NCI-H510A (cell line): ENCODE results near the gene NSD1.

ENCODE experiments used
- DNase-seq: peaks from one replicate; lab custom pipeline; 2025; lab: John Stamatoyannopoulos, UW

NSD1 gene

GRCh38 chr5:177308740-177309139, 175.2 kb downstream of the NSD1 start:
- no peak for DNase-seq

DNA sequence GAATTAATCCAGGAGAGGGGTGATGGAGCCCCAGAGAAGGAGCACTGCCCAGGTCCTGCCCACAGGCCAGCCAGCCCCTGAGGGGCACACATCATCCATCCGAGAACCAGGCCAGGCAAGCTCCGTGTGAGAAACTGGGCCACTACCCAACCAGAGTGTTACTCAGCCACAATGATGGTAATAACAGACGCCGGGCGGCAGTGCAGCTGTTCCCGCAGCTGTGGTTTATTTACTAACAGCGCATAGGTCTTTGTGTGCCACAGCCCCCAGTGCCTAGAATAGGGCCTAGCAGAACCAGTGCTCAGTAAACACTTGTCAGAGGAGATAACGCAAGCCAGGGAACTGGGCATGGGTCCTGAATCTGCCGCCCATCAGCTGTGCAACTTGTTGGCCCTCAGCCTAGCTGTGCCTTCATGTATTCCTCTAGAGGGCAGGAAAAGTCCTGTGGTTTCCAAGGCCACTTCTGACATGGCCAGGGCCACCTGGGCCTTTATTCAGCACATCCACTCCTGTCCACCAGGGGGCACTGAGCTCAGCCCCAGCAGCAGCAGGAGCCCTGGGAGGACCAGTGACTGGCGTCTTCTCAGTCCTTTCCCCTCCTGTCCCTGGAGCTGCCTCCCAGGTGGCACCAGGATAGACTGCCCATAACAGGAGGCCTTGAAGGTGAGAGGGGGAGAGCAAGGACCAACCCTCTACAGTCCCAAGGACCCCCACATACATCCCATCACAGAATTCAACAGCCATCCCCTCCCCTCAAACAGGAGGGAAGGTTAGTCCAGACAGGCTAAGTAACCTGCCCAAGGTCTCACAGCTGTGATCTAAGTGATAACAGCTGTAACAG, 176.0 kb downstream of the NSD1 start:
- peak; percentile 43 for DNase-seq

GRCh38 chr5:177310332-177310731, 176.8 kb downstream of the NSD1 start:
- DNase-seq = no peak

DNA sequence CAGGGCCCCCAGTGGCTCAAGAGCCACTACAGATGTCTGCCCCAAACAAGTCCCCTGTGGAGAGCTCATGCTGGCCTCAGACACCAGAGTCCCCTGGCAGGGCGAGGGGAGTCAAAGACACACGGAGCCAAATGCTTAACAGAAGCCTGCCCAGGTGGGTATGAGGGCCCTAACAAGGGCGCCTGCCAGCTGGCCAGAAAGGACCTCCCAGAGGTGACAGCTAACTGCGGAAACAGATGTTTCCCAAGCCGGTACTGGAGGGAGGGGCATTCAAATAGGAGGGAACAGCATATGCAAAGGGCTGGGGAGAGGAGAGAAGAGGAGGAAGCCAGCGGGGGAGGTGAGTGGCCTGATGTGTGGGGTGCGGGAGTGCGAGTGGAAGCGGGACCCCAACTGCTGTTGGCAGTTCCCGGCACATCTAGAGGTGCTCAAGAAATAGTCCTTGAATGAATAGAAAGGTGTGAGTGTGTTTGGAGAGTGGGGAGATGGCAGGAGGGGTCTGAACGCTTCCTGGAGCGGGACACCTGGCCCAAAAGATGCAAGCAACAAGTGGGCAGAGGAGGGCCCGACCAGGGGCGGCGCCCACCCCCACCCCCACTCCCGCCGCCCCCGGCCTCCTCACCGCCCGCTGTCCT, 177.3 kb downstream of the NSD1 start:
- DNase-seq = peak; percentile 35

GRCh38 chr5:177311392-177311722, 177.8 kb downstream of the NSD1 start:
- DNase-seq = no peak

- DNase-seq = peak; percentile 89
These were observed 178.4 kb downstream of the NSD1 start, which contains the start of gene MXD3 for GRCh38 chr5:177311723-177312648. Gene MXD3 (minus strand): TSS chr5:177311898. CDS start chr5:177311830, 68 bp downstream.

GRCh38 chr5:177312649-177313181, 179.1 kb downstream of the NSD1 start:
- DNase-seq = peak; percentile 21

DNA sequence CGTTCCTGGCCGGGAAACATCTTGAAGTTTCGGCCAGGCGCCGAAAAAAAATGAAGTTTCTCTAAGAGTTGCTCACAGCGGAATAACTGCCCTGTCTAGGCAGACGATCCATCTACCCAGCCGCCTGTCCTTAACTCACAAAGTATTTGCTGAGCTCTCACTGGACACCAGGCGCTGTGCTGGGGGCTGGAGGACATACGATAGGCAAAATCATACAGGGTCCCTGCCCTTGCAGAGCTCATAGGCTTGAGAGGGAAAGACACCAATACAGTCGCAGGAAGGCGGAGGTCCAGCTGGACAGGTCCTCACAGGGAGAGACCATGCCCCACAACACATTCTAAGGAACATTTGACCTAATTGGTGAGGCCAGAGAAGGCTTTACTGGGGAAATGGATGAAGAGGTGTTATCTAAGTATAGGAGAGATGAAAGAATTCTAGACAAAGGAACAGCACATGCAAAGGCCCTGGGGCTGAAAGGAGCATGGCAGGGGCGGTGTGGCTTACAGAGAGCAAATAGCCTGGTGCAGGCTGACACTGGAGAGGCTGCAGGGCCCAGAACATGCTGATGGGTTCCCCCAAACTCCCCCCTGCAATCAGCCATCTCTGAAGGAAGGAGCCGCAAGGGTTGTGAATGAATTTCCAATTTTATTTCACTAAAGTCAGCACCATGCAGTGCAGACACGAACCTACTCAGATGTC, 180.1 kb downstream of the NSD1 start:
- DNase-seq = no peak

DNA sequence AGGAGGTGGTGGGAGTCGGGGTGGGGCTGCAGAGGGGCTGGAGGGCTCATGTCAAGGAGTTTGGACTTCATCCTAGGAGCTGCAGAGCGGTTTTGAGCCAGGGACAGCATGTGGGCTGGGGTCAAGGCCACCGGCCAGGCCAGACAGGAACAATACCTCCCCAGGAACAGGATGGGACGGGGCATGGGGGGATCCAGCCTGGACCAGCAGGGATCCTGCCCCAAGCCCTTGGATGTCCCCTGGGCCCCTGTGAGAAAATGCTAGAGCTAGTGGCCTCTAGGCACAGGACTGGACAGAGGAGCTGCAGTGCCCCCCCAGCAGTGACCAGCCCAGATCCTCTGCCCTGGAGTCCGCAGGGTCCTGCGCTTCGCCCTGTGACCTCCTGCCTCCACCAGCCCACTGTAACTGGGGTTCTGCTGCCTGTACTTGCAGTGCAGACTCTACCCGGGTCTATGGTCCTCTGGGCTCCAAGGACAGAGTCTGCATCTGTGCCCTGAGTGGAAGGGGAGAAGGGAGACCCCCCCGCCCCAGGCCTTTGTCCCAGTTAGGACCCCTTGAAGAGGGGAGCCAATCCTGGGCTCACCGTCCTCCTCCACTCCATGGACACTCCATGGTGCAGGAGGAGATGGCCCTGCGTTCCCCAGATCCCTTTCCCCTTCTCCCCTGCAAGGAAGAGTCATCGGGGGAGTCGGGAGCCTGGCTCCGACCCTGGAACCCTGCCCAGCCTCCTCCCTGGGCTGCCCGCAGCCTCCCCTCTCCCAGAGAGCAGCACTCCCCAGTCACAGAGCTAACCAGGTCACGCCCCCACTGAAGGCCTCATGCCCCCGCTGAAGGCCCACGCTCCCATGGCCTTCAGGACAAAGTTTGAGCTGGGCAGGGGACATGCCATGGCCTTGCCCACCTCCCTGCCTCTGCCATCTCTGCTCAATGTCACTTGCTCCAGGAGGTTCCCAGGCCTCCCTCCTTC, 181.1 kb downstream of the NSD1 start:
- no peak for DNase-seq

- DNase-seq = no peak
These were observed 181.8 kb downstream of the NSD1 start for GRCh38 chr5:177315411-177315810.

- no peak for DNase-seq
These were observed 182.4 kb downstream of the NSD1 start for GRCh38 chr5:177316005-177316404.

GRCh38 chr5:177317959-177318377, 184.4 kb downstream of the NSD1 start:
- DNase-seq = no peak

- DNase-seq = no peak
These were observed 186.5 kb downstream of the NSD1 start for GRCh38 chr5:177319913-177320588.

DNA sequence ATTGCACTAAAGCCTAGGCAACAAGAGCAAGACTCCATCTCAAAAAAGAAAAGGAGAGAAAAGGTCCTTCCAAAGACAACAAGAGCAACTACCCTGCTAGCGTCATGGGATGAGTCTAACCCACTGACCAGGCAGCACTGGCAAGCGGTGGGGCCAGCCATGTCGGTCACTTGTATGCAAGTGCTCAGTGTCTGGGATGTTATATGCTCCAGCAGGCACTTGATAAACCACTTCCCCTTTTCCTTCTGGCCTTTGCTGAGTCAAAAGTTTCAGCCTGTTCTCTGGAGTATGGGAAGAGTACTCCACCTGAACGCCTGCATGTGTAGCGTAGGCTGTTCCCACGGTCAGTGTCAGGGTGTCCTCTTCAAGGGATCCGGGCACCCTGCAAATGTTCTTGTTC, 187.3 kb downstream of the NSD1 start:
- no peak for DNase-seq

- DNase-seq = no peak
These were observed 192.4 kb downstream of the NSD1 start for GRCh38 chr5:177325868-177326381.

DNA sequence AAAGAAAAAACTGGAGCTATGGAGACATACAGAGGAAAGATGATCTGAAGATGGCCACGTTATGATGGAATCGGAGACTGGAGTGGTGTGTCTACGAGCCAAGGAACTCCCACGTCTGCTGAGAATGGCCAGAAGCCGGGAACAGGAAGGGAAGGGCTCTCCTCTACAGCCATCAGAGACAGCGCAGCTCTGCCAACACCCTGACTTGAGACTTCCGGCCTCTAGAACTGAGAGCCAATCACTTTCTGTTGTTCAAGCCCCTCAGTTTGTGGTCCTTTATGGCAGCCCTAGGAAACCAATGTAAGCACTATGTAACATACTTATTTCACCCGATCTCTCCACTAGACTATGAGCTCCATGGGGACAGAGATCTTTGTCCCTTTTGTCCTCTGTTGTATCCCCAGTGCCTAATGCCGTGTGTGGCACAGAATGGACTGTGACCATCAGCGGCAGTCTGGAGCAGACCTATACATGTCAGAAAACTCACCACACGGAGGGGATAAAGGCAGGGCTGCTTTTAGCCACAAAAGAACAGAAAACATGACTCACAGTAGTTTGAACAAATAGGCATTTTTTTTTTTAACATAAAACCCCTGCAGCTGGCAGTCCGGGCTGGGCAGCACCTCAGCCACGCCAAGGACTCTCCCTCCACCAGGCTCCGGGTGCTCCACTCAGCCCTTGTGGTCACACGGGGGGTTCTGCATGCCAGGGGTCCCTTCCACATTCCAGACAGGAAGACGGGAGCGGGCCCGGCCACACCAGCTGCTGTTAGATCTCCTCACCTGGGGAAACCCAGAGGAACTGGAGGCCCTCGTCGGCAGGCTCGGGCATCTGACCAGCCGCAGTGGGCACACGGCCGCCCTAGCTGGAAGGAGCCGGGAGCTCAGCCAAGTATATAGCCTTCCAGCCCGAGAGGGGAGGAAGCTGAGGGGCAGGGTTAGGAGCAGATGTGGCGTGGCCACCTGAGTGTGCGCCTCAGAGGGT, 194.3 kb downstream of the NSD1 start:
- DNase-seq = no peak

GRCh38 chr5:177328545-177329231, 195.1 kb downstream of the NSD1 start:
- DNase-seq = no peak

GRCh38 chr5:177329883-177330282, 196.3 kb downstream of the NSD1 start:
- DNase-seq = no peak
